Fibroblast of lung (primary cell): ENCODE results near the gene LRRC42.

Experiments used
- CTCF ChIP-seq, 2 donors: IDR thresholded peaks in 1 of 2; conservative IDR thresholded peaks in 1 of 2; 1 replicate in 1 of 2; 2 replicates in 1 of 2; pipeline ENCODE4 v1.5.1; 2011 to 2012; ENCODE audit warnings: low read length in 2 of 2, control low read depth in 1 of 2, inconsistent platforms in 1 of 2, low read depth in 1 of 2, mild to moderate bottlenecking in 1 of 2
- EZH2 ChIP-seq: IDR thresholded peaks from 2 replicates; pipeline ENCODE4 v1.5.1; 2012; ENCODE audit warnings: low read length, control low read depth, mild to moderate bottlenecking; ENCODE audit errors: missing control alignments

- TF ChIP-seq CTCF (conservative IDR thresholded peaks at IDR 0.05 in 1 of 2, IDR thresholded peaks at IDR 0.05 in 1 of 2; ENCODE audit: low read depth in 1 of 2, low read length in 2 of 2), result no peak
- TF ChIP-seq EZH2, result no peak
These were observed 65.8 kb downstream of the LRRC42 start for GRCh38 chr1:54012008-54012325.
